ENCODE measurements around the gene PCID2.

- TF ChIP-seq, protein P1, sequence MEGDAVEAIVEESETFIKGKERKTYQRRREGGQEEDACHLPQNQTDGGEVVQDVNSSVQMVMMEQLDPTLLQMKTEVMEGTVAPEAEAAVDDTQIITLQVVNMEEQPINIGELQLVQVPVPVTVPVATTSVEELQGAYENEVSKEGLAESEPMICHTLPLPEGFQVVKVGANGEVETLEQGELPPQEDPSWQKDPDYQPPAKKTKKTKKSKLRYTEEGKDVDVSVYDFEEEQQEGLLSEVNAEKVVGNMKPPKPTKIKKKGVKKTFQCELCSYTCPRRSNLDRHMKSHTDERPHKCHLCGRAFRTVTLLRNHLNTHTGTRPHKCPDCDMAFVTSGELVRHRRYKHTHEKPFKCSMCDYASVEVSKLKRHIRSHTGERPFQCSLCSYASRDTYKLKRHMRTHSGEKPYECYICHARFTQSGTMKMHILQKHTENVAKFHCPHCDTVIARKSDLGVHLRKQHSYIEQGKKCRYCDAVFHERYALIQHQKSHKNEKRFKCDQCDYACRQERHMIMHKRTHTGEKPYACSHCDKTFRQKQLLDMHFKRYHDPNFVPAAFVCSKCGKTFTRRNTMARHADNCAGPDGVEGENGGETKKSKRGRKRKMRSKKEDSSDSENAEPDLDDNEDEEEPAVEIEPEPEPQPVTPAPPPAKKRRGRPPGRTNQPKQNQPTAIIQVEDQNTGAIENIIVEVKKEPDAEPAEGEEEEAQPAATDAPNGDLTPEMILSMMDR (IDR thresholded peaks at IDR 0.05), result no peak
- no peak for TF ChIP-seq ZFX (IDR thresholded peaks at IDR 0.05; ENCODE audit: borderline replicate concordance)
Observed at GRCh38 chr13:113231306-113232207, 23.1 kb upstream of the PCID2 start.

Data from 22Rv1 (cell line).